Pericardium fibroblast (primary cell): Measurements from ENCODE around the gene OIT3. TPM values are rescaled to one million over a fixed set of nuclear protein-coding genes. Genes with fewer than 3 reads are reported as not detected.

Experiments
- total RNA-seq: library from RNA; depleted of rRNA; stranded (reverse); fragments of >200 nt; gene quantifications from 2 replicates; pipeline ENCODE4 v1.2.3, GENCODE V29; 2015

The OIT3 gene
- total RNA-seq: 1.2 and 10.7 TPM in 2 replicates

DNA sequence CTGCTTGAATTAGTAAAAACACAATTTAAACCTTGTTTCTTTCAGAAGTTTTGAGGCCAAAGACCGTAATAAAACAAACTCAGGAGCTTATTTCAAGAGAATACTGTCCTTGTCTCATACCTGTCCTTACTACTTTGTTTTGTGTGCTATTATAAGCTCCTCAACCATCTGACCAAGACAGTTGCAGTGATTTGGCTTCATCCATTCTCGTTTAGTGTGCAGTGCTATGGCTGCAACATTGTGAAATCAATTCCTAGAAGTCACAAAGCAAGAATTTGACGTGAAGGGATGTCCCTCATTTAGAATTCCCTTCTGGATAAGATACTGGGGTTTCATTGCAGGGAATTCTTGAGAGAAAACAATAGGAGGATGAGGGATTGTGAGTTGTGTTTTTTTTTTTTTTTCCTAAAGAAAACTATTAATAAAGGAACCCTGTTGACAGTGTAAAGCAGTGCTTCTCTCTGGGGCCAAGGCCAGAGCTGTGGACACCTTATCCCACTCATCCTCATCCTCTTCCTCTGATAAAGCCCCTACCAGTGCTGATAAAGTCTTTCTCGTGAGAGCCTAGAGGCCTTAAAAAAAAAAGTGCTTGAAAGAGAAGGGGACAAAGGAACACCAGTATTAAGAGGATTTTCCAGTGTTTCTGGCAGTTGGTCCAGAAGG is at the start of gene OIT3:
OIT3 (plus strand) TSS at position 604 of the 663 bp plus-strand sequence. CDS start 60 bp downstream, outside the sequence.

DNA sequence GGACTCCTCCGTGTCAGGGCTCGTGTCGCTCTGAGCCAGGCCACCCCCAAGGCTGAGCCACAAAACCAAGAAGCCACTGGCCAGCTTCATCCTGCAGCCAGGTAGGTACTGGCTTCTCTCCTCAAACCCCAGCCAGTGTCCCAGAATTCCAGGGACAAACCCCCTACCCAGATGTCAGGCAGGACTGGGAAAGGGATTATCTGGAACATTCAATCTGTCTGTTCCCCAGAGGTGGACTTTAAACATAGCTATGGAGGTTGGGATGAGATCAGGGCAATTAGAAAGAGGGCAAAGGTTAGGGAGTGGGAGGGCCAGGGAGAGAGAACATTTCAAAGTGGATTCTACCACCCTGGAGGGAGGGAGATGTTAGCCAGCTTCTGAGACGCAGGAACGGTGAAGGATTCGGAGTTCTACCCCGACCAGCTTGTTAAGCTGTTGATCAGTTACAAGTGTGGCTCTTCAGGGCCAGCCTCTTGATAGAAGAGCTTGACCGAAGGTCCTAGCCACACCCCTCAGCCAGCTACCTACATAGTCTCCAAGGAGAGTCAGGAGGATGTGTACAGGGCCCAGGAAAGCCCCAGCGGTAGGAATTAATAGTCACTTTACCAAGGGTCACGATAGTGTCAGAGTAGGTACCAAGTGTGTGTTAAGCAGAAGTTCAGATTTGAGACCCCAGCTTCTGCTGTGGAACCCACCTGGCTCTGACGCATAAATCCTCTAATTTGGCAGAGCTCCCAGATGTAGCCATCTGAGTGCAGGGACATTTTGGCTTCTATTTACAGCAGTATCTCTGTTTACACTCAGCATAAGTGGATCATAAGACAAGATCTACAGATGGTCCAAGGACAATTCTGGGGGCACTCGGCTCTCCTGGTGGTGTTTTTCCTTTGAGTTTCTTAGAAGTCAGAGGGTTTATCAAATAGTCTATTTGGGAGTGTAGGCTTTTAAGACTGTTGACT is 61.3 kb downstream of the OIT3 start, which contains the start of gene PLA2G12B:
PLA2G12B (minus strand) TSS at position 211 of the 959 bp plus-strand sequence; CDS start at position 90, 121 bp downstream.

Other genes starting within 250 kb of the OIT3 start
- gene MCU, start 201.6 kb upstream of the OIT3 start, total RNA-seq: 38.0 and 41.5 TPM in 2 replicates
- not detected in 2 replicates for gene PLA2G12B, start 61.1 kb downstream of the OIT3 start, total RNA-seq
- 163 and 307 TPM in 2 replicates for gene P4HA1, start 203.1 kb downstream of the OIT3 start, total RNA-seq
- gene NUDT13, start 216.7 kb downstream of the OIT3 start, total RNA-seq: 3.0 and 11.0 TPM in 2 replicates